Activated CD4-positive, alpha-beta T cell treated with anti-CD3 and anti-CD28 coated beads, Interleukin-2, amount 10 ng/mL, durations not matched to agents 7 days and 5 days (primary cell): ENCODE measurements around the gene NEXN. TPM values are rescaled to one million over a fixed set of nuclear protein-coding genes. Genes with fewer than 3 reads are reported as not detected.

Experiments
- CTCF ChIA-PET: fragments of 350-600 bp; sonication (Branson Sonifier 250); formaldehyde crosslinking; loops from one replicate; lab custom pipeline; 2021; ENCODE audit warnings: antibody characterized with exemption; lab: Charles Lee
- POLR2A ChIA-PET: fragments of 350-600 bp; sonication (Branson Sonifier 250); formaldehyde crosslinking; loops from one replicate; lab custom pipeline; 2021; ENCODE audit warnings: antibody characterized with exemption; lab: Charles Lee
- DNase-seq: peaks from one replicate; pipeline ENCODE4 v3.0.0-alpha.2; 2020
- H3K27ac Mint-ChIP-seq: one replicate; pipeline ENCODE4 v1.8.0; 2021; ENCODE audit warnings: mild to moderate bottlenecking, moderate library complexity, mixed read lengths
- H3K27me3 Mint-ChIP-seq: one replicate; pipeline ENCODE4 v1.8.0; 2021; ENCODE audit warnings: mixed read lengths
- H3K36me3 Mint-ChIP-seq: one replicate; pipeline ENCODE4 v1.8.0; 2021; ENCODE audit warnings: low read depth, mixed read lengths
- H3K4me1 Mint-ChIP-seq: one replicate; pipeline ENCODE4 v1.8.0; 2021; ENCODE audit warnings: mixed read lengths
- H3K4me3 Mint-ChIP-seq: one replicate; pipeline ENCODE4 v1.8.0; 2021; ENCODE audit warnings: mild to moderate bottlenecking, moderate library complexity, mixed read lengths
- H3K9me3 Mint-ChIP-seq: one replicate; pipeline ENCODE4 v1.8.0; 2021; ENCODE audit warnings: mixed read lengths
- total RNA-seq, 2 experiments: library from RNA; stranded (reverse); gene quantifications; one replicate each; pipeline ENCODE4 v1.2.3, GENCODE V29; 2021

NEXN gene
- total RNA-seq, 2 experiments from 2014 or later: 5.3 to 5.7 TPM

GRCh38 chr1:77925518-77925917 is 37.1 kb downstream of the NEXN start:
- Mint-ChIP-seq H3K4me3 (no peak overlapping the region), H3K9me3 (no peaks in the 10 kb centered on the region), H3K36me3 (peaks cover 5% of the 10 kb centered on the region), H3K27me3 (peaks cover 2% of the 10 kb centered on the region), H3K4me1 (peaks cover 20% of the 10 kb centered on the region), H3K27ac (no peak overlapping the region)
- no peak for DNase-seq
- ChIA-PET POLR2A (interaction anchor here (1.0 kb wide), 1 partner anchor 53 kb away, joined by 3 read pairs; no protein-coding TSS in a partner anchor), CTCF (no interaction called here)

GRCh38 chr1:77925956-77926355 is 37.5 kb downstream of the NEXN start:
- Mint-ChIP-seq H3K4me1 (peaks cover 20% of the 10 kb centered on the region), H3K27me3 (peaks cover 2% of the 10 kb centered on the region), H3K36me3 (peaks cover 9% of the 10 kb centered on the region), H3K4me3 (peak overlapping the region; percentile 75), H3K9me3 (no peaks in the 10 kb centered on the region), H3K27ac (peak overlapping the region; percentile 85)
- POLR2A ChIA-PET: interaction anchor here (0.6 kb wide), 2 partner anchors 80 to 257 kb away, joined by 3 to 5 read pairs; no protein-coding TSS in a partner anchor
- CTCF ChIA-PET: no interaction called here
- no peak for DNase-seq

- Mint-ChIP-seq H3K4me1 (peaks cover 20% of the 10 kb centered on the region), H3K4me3 (peak overlapping the region; percentile 75), H3K36me3 (peaks cover 9% of the 10 kb centered on the region), H3K27me3 (peaks cover 2% of the 10 kb centered on the region), H3K27ac (peak overlapping the region; percentile 85), H3K9me3 (no peaks in the 10 kb centered on the region)
- no peak for DNase-seq
- CTCF ChIA-PET: no interaction called here
- POLR2A ChIA-PET: interaction anchor here (0.6 to 1.8 kb wide), 5 partner anchors 78 to 258 kb away, joined by 3 to 5 read pairs (median 5); partner anchors contain the start of genes DNAJB4 and ZZZ3
Measured at GRCh38 chr1:77926561-77927357, 38.3 kb downstream of the NEXN start.

- Mint-ChIP-seq H3K27me3 (peaks cover 2% of the 10 kb centered on the region), H3K27ac (peak overlapping the region; percentile 80), H3K4me1 (peaks cover 20% of the 10 kb centered on the region), H3K4me3 (peak overlapping the region; percentile 75), H3K9me3 (no peaks in the 10 kb centered on the region), H3K36me3 (peaks cover 9% of the 10 kb centered on the region)
- POLR2A ChIA-PET: interaction anchor here (0.6 to 1.8 kb wide), 2 partner anchors 77 to 83 kb away, joined by 5 read pairs; partner anchors contain the start of gene DNAJB4
- no peak for DNase-seq
- CTCF ChIA-PET: interaction anchor here (1.0 kb wide), 1 partner anchor 187 kb away, joined by 3 read pairs; no protein-coding TSS in a partner anchor
Measured at GRCh38 chr1:77927414-77927813, 39.0 kb downstream of the NEXN start.

GRCh38 chr1:77929806-77930205 is 41.4 kb downstream of the NEXN start:
- Mint-ChIP-seq H3K4me3 (no peak overlapping the region), H3K36me3 (peaks cover 9% of the 10 kb centered on the region), H3K4me1 (peaks cover 20% of the 10 kb centered on the region), H3K27me3 (peaks cover 2% of the 10 kb centered on the region), H3K9me3 (no peaks in the 10 kb centered on the region), H3K27ac (no peak overlapping the region)
- CTCF ChIA-PET: interaction anchor here (0.5 kb wide), 1 partner anchor 42 kb away, joined by 3 read pairs; no protein-coding TSS in a partner anchor
- DNase-seq: no peak
- POLR2A ChIA-PET: no interaction called here

GRCh38 chr1:77938651-77939050 is 50.2 kb downstream of the NEXN start:
- Mint-ChIP-seq H3K27ac (peak overlapping the region; percentile 26), H3K36me3 (peaks cover 37% of the 10 kb centered on the region), H3K9me3 (no peaks in the 10 kb centered on the region), H3K27me3 (no peaks in the 10 kb centered on the region), H3K4me1 (peaks cover 7% of the 10 kb centered on the region), H3K4me3 (no peak overlapping the region)
- POLR2A ChIA-PET: no interaction called here
- DNase-seq: no peak
- CTCF ChIA-PET: no interaction called here

GRCh38 chr1:77940921-77941570 is 52.6 kb downstream of the NEXN start:
- peaks cover 7% of the 10 kb centered on the region for H3K4me1 Mint-ChIP-seq
- DNase-seq: no peak
- POLR2A ChIA-PET: no interaction called here
- H3K4me3 Mint-ChIP-seq: no peak overlapping the region
- CTCF ChIA-PET: no interaction called here
- no peak overlapping the region for H3K27ac Mint-ChIP-seq
- no peaks in the 10 kb centered on the region for H3K27me3 Mint-ChIP-seq
- H3K9me3 Mint-ChIP-seq: no peaks in the 10 kb centered on the region
- peaks cover 44% of the 10 kb centered on the region for H3K36me3 Mint-ChIP-seq

- Mint-ChIP-seq H3K9me3 (no peaks in the 10 kb centered on the region), H3K36me3 (peaks cover 52% of the 10 kb centered on the region), H3K4me3 (no peak overlapping the region), H3K27me3 (no peaks in the 10 kb centered on the region), H3K27ac (no peak overlapping the region), H3K4me1 (peaks cover 7% of the 10 kb centered on the region)
- DNase-seq: no peak
- POLR2A ChIA-PET: no interaction called here
- CTCF ChIA-PET: interaction anchor here (1.5 kb wide), 1 partner anchor 15 kb away, joined by 3 read pairs; no protein-coding TSS in a partner anchor
Measured at GRCh38 chr1:77942400-77943140, 54.1 kb downstream of the NEXN start.

- DNase-seq: no peak
- peaks cover 18% of the 10 kb centered on the region for H3K4me1 Mint-ChIP-seq
- no peak overlapping the region for H3K27ac Mint-ChIP-seq
- H3K9me3 Mint-ChIP-seq: no peaks in the 10 kb centered on the region
- H3K27me3 Mint-ChIP-seq: no peaks in the 10 kb centered on the region
- POLR2A ChIA-PET: interaction anchor here (0.6 kb wide), 1 partner anchor 30 kb away, joined by 3 read pairs; no protein-coding TSS in a partner anchor
- H3K36me3 Mint-ChIP-seq: peaks cover 58% of the 10 kb centered on the region
- no peak overlapping the region for H3K4me3 Mint-ChIP-seq
- CTCF ChIA-PET: no interaction called here
Measured at GRCh38 chr1:77945345-77945744, 56.9 kb downstream of the NEXN start.

GRCh38 chr1:77948841-77949424 is 60.5 kb downstream of the NEXN start:
- Mint-ChIP-seq H3K27ac (peak overlapping the region; percentile 41), H3K9me3 (no peaks in the 10 kb centered on the region), H3K4me3 (no peak overlapping the region), H3K27me3 (no peaks in the 10 kb centered on the region), H3K36me3 (peaks cover 60% of the 10 kb centered on the region), H3K4me1 (peaks cover 26% of the 10 kb centered on the region)
- CTCF ChIA-PET: no interaction called here
- no peak for DNase-seq
- POLR2A ChIA-PET: no interaction called here

GRCh38 chr1:77950873-77951272 is 62.4 kb downstream of the NEXN start:
- ChIA-PET CTCF (interaction anchor here (1.3 kb wide), 1 partner anchor 17 kb away, joined by 3 read pairs; no protein-coding TSS in a partner anchor), POLR2A (no interaction called here)
- Mint-ChIP-seq H3K4me3 (no peak overlapping the region), H3K36me3 (peaks cover 64% of the 10 kb centered on the region), H3K27ac (peak overlapping the region; percentile 60), H3K27me3 (no peaks in the 10 kb centered on the region), H3K9me3 (no peaks in the 10 kb centered on the region), H3K4me1 (peaks cover 28% of the 10 kb centered on the region)
- no peak for DNase-seq

- CTCF ChIA-PET: interaction anchor here (1.3 kb wide), 1 partner anchor 16 kb away, joined by 3 read pairs; no protein-coding TSS in a partner anchor
- Mint-ChIP-seq H3K9me3 (no peaks in the 10 kb centered on the region), H3K4me3 (no peak overlapping the region), H3K27me3 (no peaks in the 10 kb centered on the region), H3K27ac (peak overlapping the region; percentile 5), H3K36me3 (peaks cover 64% of the 10 kb centered on the region), H3K4me1 (peaks cover 28% of the 10 kb centered on the region)
- POLR2A ChIA-PET: no interaction called here
- DNase-seq: no peak
Measured at GRCh38 chr1:77951328-77951727, 62.9 kb downstream of the NEXN start.
